Lower leg skin (tissue), 4 donors: ENCODE data around the gene QSOX2. TPM values are rescaled to one million over a fixed set of nuclear protein-coding genes. Genes with fewer than 3 reads are reported as not detected.

Experiments used
- DNase-seq, 2 donors: peaks; one replicate each; pipeline ENCODE4 v3.0.0-alpha.2; 2019; ENCODE audit warnings: low spot score in 2 of 2
- H3K4me3 ChIP-seq: fragments of 200-600 bp; sonication (generic); 2 replicates; pipeline ENCODE4 v1.5.1; 2017; ENCODE audit warnings: mild to moderate bottlenecking, low read depth; ENCODE audit not compliant: poor library complexity, severe bottlenecking
- POLR2A ChIP-seq, 2 donors: fragments of 450-650 bp; IDR thresholded peaks; one replicate each; pipeline ENCODE4 v1.6.1; 2016 to 2017; ENCODE audit warnings: antibody characterized with exemption in 2 of 2, mild to moderate bottlenecking in 1 of 2, moderate library complexity in 1 of 2
- WGBS, 2 donors: methylation state at CpG; one replicate each; pipeline ENCODE4 v1.1.5; 2018; 5-methylcytosine and 5-hydroxymethylcytosine counted together
- intact Hi-C: fragments of 100-400 bp; cut with DNase I; formaldehyde crosslinking; loops from one replicate; pipeline ENCODE4 v1.15.0; 2023; ENCODE audit warnings: low total_unique reads
- total RNA-seq, 4 donors: library from RNA; depleted of rRNA; stranded (reverse); fragments of >200 nt; gene quantifications; one replicate each; pipeline ENCODE4 v1.1.0, GENCODE V29; 2016
- TF ChIP-seq, protein P1 (sequence below), 3 donors: fragments of 450-650 bp; IDR thresholded peaks; one replicate each; pipeline ENCODE4 v1.5.1; 2016; ENCODE audit warnings: antibody characterized with exemption in 3 of 3, mild to moderate bottlenecking in 3 of 3, moderate library complexity in 2 of 3

Gene QSOX2
- total RNA-seq, 4 donors from 2014 or later: 8.7 to 13.0 (median 11.1) TPM

GRCh38 chr9:136180586-136180985 is 65.0 kb downstream of the QSOX2 start:
- no peak for DNase-seq
- no peak overlapping the region for H3K4me3 ChIP-seq
- WGBS, 2 donors: 78 to 81% methylated on average over 8 to 11 of the region's 11 CpGs
- no peak for TF ChIP-seq POLR2A (IDR thresholded peaks at IDR 0.05)
- TF ChIP-seq, protein P1, sequence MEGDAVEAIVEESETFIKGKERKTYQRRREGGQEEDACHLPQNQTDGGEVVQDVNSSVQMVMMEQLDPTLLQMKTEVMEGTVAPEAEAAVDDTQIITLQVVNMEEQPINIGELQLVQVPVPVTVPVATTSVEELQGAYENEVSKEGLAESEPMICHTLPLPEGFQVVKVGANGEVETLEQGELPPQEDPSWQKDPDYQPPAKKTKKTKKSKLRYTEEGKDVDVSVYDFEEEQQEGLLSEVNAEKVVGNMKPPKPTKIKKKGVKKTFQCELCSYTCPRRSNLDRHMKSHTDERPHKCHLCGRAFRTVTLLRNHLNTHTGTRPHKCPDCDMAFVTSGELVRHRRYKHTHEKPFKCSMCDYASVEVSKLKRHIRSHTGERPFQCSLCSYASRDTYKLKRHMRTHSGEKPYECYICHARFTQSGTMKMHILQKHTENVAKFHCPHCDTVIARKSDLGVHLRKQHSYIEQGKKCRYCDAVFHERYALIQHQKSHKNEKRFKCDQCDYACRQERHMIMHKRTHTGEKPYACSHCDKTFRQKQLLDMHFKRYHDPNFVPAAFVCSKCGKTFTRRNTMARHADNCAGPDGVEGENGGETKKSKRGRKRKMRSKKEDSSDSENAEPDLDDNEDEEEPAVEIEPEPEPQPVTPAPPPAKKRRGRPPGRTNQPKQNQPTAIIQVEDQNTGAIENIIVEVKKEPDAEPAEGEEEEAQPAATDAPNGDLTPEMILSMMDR (IDR thresholded peaks at IDR 0.05): no peak
- intact Hi-C loops: no loop called here

DNA sequence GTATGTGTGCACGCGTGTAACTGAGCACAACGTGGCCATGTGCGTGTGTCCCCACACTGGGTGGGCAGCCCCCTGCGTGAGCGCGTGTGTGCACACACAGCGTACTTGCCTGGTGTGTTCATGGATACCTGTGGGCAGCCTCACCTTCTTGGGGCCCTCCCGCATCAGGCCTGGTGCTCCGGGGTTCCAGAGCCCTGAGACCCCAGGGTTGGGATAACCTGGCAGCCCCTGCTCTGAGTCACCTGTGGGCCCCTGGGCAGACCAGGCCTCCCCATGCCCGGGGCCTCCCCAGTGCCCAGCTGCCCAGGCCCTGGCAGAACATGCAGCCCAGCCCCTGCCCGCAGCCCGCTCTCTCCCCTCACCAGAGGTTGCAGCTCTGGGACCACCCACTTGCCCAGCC is 65.9 kb downstream of the QSOX2 start:
- no peak for DNase-seq
- TF ChIP-seq POLR2A (IDR thresholded peaks at IDR 0.05): no peak
- TF ChIP-seq, protein P1 (IDR thresholded peaks at IDR 0.05): no peak
- H3K4me3 ChIP-seq: no peak overlapping the region
- intact Hi-C loops: no loop called here
- WGBS, 2 donors: 89 to 94% methylated on average over 11 to 13 of the region's 13 CpGs

GRCh38 chr9:136179101-136179616 is 66.5 kb downstream of the QSOX2 start:
- TF ChIP-seq, protein P1 (IDR thresholded peaks at IDR 0.05): no peak
- no peak for TF ChIP-seq POLR2A (IDR thresholded peaks at IDR 0.05)
- intact Hi-C loops: no loop called here
- WGBS, 2 donors: 62 to 72% methylated on average over 11 to 12 of the region's 12 CpGs
- no peak for DNase-seq
- H3K4me3 ChIP-seq: no peak overlapping the region

- DNase-seq: no peak
- TF ChIP-seq POLR2A (IDR thresholded peaks at IDR 0.05): no peak
- TF ChIP-seq, protein P1 (IDR thresholded peaks at IDR 0.05): no peak
These were observed 66.9 kb downstream of the QSOX2 start for GRCh38 chr9:136178773-136179075.

DNA sequence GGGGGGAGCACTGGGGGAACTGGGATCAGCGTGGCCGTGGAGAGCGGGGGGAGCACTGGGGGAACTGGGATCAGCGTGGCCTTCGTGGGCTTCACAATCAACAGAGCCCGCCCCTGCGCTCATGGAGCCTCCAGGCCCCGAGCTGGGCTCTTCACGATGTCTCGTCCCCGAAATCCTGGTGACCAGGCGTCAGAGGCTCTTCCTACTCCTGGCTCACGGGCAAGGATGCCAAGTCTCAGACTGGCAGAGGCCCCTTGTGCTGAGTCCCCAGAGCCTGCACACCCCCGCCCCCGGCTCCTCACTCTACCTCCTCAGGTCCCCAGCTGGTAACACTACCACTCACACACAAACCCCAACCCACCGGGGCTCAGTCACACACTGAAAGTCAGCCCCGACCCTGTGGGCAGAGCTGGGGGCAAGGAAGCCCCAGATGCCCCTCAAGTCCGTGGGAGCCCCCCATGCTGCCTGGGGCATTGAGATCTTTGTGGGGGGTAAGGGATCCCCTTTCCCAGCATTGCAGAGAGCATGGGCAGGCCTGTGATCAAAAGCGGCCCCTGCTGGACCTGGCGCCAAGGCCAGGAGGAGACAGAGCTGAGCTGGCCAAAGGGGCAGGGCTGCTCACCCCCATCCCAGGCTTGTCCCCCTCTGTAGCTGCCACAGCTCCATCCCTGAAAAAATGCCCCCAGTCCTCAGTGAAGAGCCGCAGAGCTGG is 67.4 kb downstream of the QSOX2 start:
- WGBS, 2 donors: 68 to 80% methylated on average over 18 of the region's 21 CpGs
- no peak for DNase-seq
- TF ChIP-seq POLR2A (IDR thresholded peaks at IDR 0.05): no peak
- TF ChIP-seq, protein P1 (IDR thresholded peaks at IDR 0.05): no peak
- no peak overlapping the region for H3K4me3 ChIP-seq
- intact Hi-C loops: no loop called here

More at GRCh38 chr9:136178773-136179075, 66.9 kb downstream of the QSOX2 start:
- 32 to 40% methylated on average over 6 to 8 of the region's 8 CpGs for WGBS, 2 donors
- no peak overlapping the region for H3K4me3 ChIP-seq
- intact Hi-C loops: no loop called here

GRCh38 chr9:136177224-136177623 is 68.4 kb downstream of the QSOX2 start:
- DNase-seq: no peak
- no peak overlapping the region for H3K4me3 ChIP-seq
- TF ChIP-seq, protein P1 (IDR thresholded peaks at IDR 0.05): no peak
- TF ChIP-seq POLR2A (IDR thresholded peaks at IDR 0.05): no peak
- intact Hi-C loops: no loop called here
- WGBS, 2 donors: 68 to 81% methylated on average over 14 of the region's 14 CpGs
